HepG2 (cell line): Measurements from ENCODE around the gene AVPR1A. TPM values are rescaled to one million over a fixed set of nuclear protein-coding genes. Genes with fewer than 3 reads are reported as not detected.
"Not testable (repeated sequence)": the region's sequence is repeated elsewhere in the genome, so short reads cannot be mapped to it uniquely, and the experiment has no call there.

Experiments used
- ATAC-seq: fragments of 200-7000 bp; cut with Tn5 transposase; 3 replicates; pipeline ENCODE4 v1.9.1; 2020; ENCODE audit warnings: mild to moderate bottlenecking, moderate library complexity
- BruUV-seq: library from RNA; stranded (reverse); fragments of 400-500 nt; replicated peaks from 2 replicates; lab custom pipeline; 2021; lab: Mats Ljungman, UMichigan
- CTCF ChIA-PET: fragments of 300-600 bp; formaldehyde crosslinking; extraction: SDS; loops from one replicate; lab custom pipeline; 2021; ENCODE audit warnings: low total read pairs, inconsistent platforms, low intra/inter-chr PET ratio; lab: Yijun Ruan, JAX
- POLR2A ChIA-PET: fragments of 350-600 bp; sonication (Branson Sonifier 250); formaldehyde crosslinking; loops from one replicate; lab custom pipeline; 2020; ENCODE audit warnings: antibody characterized with exemption, inconsistent platforms; lab: Yijun Ruan, JAX
- DNase-seq: peaks from one replicate; pipeline ENCODE4 v3.0.0-alpha.2; 2015; ENCODE audit warnings: low spot score
- FAIRE-seq: peaks from 3 replicates; lab custom pipeline; 2011; peaks lifted over from hg19 to GRCh38; lab: Jason Lieb, UNC
- H2AFZ ChIP-seq: one replicate; pipeline ENCODE4 v1.6.1; 2011; ENCODE audit warnings: low read length, inconsistent platforms
- H3K27ac ChIP-seq: fragments of 300-600 bp; 3 replicates; pipeline ENCODE4 v1.8.0; 2011; ENCODE audit warnings: mixed run types, mild to moderate bottlenecking, mixed read lengths, low read length, inconsistent platforms; ENCODE audit not compliant: insufficient read depth; ENCODE audit errors: extremely low read length
- H3K27me3 ChIP-seq, 2 experiments: fragments of 200-600 bp in 1 of 2; 2 replicates in 1 of 2; 3 replicates in 1 of 2; pipeline versions ENCODE4 v1.6.0 to v1.8.0; 2011; ENCODE audit warnings: low read length in 2 of 2, mild to moderate bottlenecking in 2 of 2, moderate library complexity in 2 of 2, inconsistent platforms in 1 of 2; ENCODE audit not compliant: insufficient read depth in 2 of 2, control insufficient read depth in 1 of 2
- H3K36me3 ChIP-seq, 2 experiments: fragments of 200-600 bp in 1 of 2; replicated peaks in 1 of 2; 2 replicates in 1 of 2; 3 replicates in 1 of 2; pipeline versions ENCODE4 v1.5.1 to v1.8.0; 2011; ENCODE audit warnings: low read length in 2 of 2, inconsistent platforms in 1 of 2; ENCODE audit not compliant: insufficient read depth in 2 of 2, control insufficient read depth in 1 of 2
- H3K4me1 ChIP-seq: 2 replicates; pipeline ENCODE4 v1.5.1; 2012; ENCODE audit warnings: low read length, inconsistent platforms; ENCODE audit not compliant: insufficient read depth
- H3K4me2 ChIP-seq: 2 replicates; pipeline ENCODE4 v1.6.0; 2011; ENCODE audit warnings: low read depth, low read length, inconsistent platforms
- H3K4me3 ChIP-seq, 3 experiments: fragments of 200-600 bp in 1 of 3; sonication (generic), shearing (Covaris generic) in 1 of 3; replicated peaks in 1 of 3; 2 replicates each; pipeline ENCODE4 v1.5.1; 2011 to 2016; ENCODE audit warnings: low read length in 3 of 3, inconsistent platforms in 2 of 3, low read depth in 2 of 3, mild to moderate bottlenecking in 2 of 3, control low read depth in 1 of 3, mixed read lengths in 1 of 3; ENCODE audit not compliant: insufficient read depth in 1 of 3
- H3K79me2 ChIP-seq: one replicate; pipeline ENCODE4 v1.6.1; 2011; ENCODE audit warnings: low read length, inconsistent platforms; ENCODE audit not compliant: insufficient read depth
- H3K9ac ChIP-seq: 2 replicates; pipeline ENCODE4 v1.6.0; 2011; ENCODE audit warnings: mild to moderate bottlenecking, low read depth, low read length, inconsistent platforms; ENCODE audit not compliant: insufficient read depth
- H3K9me3 ChIP-seq: 2 replicates; pipeline ENCODE4 v1.5.1; 2012; ENCODE audit warnings: mild to moderate bottlenecking, low read length
- H4K20me1 ChIP-seq: 2 replicates; pipeline ENCODE4 v1.6.0; 2011; ENCODE audit warnings: inconsistent platforms, mild to moderate bottlenecking, low read length, moderate library complexity; ENCODE audit not compliant: insufficient read depth
- FOXK2 ChIP-seq: fragments of 450-650 bp; IDR thresholded peaks from 2 replicates; pipeline ENCODE4 v1.6.1; 2016
- FOXM1 ChIP-seq: sonication (generic); formaldehyde crosslinking; IDR thresholded peaks from 2 replicates; pipeline ENCODE4 v1.5.0; 2020; ENCODE audit warnings: missing genetic modification reagents
- POLR2G ChIP-seq: fragments of 200-400 bp; formaldehyde crosslinking; IDR thresholded peaks from 2 replicates; pipeline ENCODE4 v1.6.1; 2018; ENCODE audit warnings: mild to moderate bottlenecking, low read depth, low read length, moderate library complexity
- SMARCE1 ChIP-seq: fragments of 450-650 bp; IDR thresholded peaks from 2 replicates; pipeline ENCODE4 v1.6.1; 2017; ENCODE audit warnings: borderline replicate concordance
- ZNF235 ChIP-seq: sonication (generic); formaldehyde crosslinking; IDR thresholded peaks from 2 replicates; pipeline ENCODE4 v1.8.1; 2023; ENCODE audit warnings: mild to moderate bottlenecking, missing genetic modification reagents, borderline replicate concordance
- ZNF256 ChIP-seq: sonication (generic); formaldehyde crosslinking; conservative IDR thresholded peaks from 2 replicates; pipeline ENCODE4 v1.4.0; 2020; ENCODE audit warnings: missing genetic modification reagents
- ZNF263 ChIP-seq: sonication (generic); formaldehyde crosslinking; IDR thresholded peaks from 2 replicates; pipeline ENCODE4 v1.4.0; 2020; ENCODE audit warnings: missing genetic modification reagents
- ZNF446 ChIP-seq: sonication (generic); formaldehyde crosslinking; IDR thresholded peaks from 2 replicates; pipeline ENCODE4 v1.5.0; 2020; ENCODE audit warnings: mild to moderate bottlenecking, missing genetic modification reagents
- WGBS: methylation state at CpG from one replicate; pipeline ENCODE4 v1.1.6; 2017; ENCODE audit warnings: low lambda C conversion rate; 5-methylcytosine and 5-hydroxymethylcytosine counted together
- in situ Hi-C: cut with HindIII; loops from 2 replicates; pipeline ENCODE4 v1.10.0; 2017; ENCODE audit warnings: low pct_unique_long_range_greater_than_20kb; ENCODE audit not compliant: extremely low pct_ligation_motif_present
- intact Hi-C: fragments of 100-400 bp; cut with micrococcal nuclease; formaldehyde crosslinking; loops from one replicate; pipeline ENCODE4 v1.10.0; 2022; ENCODE audit not compliant: unreplicated experiment
- polyA plus RNA-seq, 8 experiments: library from polyadenylated mRNA; depleted of rRNA in 3 of 8; stranded (reverse) in 7 of 8; unstranded in 1 of 8; fragments of >200 nt; fragmentation: Illumina TruSeq in 4 of 8; extraction: Trizol in 4 of 8; gene quantifications; 2 replicates each; pipeline versions ENCODE4 v1.2.1 to v1.2.3, GENCODE V29; 2011 to 2016; ENCODE audit warnings: low read depth in 4 of 8, missing spikeins in 1 of 8, mixed read lengths in 1 of 8; ENCODE audit not compliant: insufficient read depth in 1 of 8
- total RNA-seq, 5 experiments: library from RNA; depleted of rRNA; stranded (reverse); fragments of >200 nt; fragmentation: Illumina TruSeq; extraction: Trizol; gene quantifications; 2 replicates each; pipeline ENCODE4 v1.2.3, GENCODE V29; 2016; ENCODE audit warnings: low read depth in 1 of 5

AVPR1A gene
- total and polyA plus RNA-seq, 2 of the 13 experiments (the other 11 are each of a cell fraction or from before 2014, with no cell fraction given), result not detected

DNA sequence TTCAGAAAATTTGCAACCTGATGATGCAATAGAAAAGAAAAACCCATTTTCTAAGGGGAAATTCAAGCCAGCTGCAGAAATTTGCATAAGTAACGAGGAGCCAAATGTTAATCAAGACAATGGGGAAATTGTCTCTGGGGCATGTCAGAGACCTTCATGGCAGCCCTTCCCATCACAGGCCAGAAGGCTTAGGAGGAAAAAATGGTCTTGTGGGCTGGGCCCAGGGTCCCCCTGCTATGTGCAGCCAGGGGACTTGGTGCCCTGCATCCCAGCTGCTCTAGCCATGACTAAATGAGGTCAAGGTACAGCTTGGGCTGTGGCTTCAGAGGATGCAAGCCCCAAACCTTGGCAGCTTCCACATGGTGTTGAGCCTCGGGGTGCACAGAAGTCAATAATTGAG lies 28.2 kb upstream of the AVPR1A start (continued):
- no peak for TF ChIP-seq POLR2G
- no peak for TF ChIP-seq ZNF256 (CRISPR knock-in tag)

DNA sequence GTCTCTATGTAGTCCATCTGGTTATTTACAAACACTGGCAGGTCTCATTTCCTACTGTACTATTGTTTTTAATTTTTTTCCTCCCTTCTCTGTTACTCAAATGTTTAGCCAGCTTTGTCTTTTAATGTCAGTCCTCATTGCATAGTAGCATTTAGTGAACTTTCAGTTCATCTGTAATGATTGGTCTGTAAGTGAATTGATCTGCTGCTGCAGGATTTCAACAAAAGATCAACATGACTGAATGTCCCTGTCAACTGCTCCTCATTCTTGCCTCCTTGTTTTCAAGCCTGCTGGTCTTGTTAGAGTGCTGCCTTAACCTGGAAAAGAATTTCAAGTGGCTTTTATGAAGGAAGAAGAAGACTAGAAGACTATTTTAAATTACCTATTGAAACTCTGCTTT lies 19.3 kb upstream of the AVPR1A start:
- H3K36me3 ChIP-seq, result no peaks in the 10 kb centered on the region
- intact Hi-C loops, result no loop called here
- FAIRE-seq, result no peak
- H3K9ac ChIP-seq, result no peak overlapping the region
- POLR2A ChIA-PET, result no interaction called here
- no peaks in the 10 kb centered on the region for H3K4me1 ChIP-seq
- H4K20me1 ChIP-seq, result no peaks in the 10 kb centered on the region
- H2AFZ ChIP-seq, result no peak overlapping the region
- H3K4me3 ChIP-seq, result no peak overlapping the region
- no peak for ATAC-seq
- H3K27me3 ChIP-seq, result no peaks in the 10 kb centered on the region; a peak in 1 of 5 replicates
- no peaks in the 10 kb centered on the region for H3K79me2 ChIP-seq
- BruUV-seq, result no TSS peak
- in situ Hi-C loops, result no loop called here
- H3K27ac ChIP-seq, result no peak overlapping the region
- H3K4me2 ChIP-seq, result no peak overlapping the region
- TF ChIP-seq FOXM1 (no peak), FOXK2 (no peak), SMARCE1 (no peak), ZNF446 (no peak), ZNF235 (CRISPR knock-in tag) (no peak)
- CTCF ChIA-PET, result no interaction called here
- peaks cover under 1% of the 10 kb centered on the region; the same call in 1 of the 2 replicates for H3K9me3 ChIP-seq
- no peak for DNase-seq

DNA sequence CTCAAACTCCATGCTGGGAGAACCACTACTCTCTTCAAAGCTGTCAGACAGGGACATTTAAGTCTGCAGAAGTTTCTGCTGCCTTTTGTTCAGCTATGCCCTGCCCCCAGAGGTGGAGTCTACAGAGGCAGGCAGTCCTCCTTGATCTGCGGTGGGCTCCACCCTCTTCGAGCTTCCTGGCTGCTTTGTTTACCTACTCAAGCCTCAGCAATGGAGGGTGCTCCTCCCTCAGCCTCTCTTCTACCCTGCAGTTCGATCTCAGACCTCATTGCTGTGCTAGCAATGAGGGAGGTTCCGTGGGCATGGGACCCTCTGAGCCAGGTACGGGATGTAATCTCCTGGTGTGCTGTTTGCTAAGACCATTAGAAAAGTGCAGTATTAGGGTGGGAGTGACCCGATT lies 16.7 kb upstream of the AVPR1A start:
- H2AFZ ChIP-seq, CTCF ChIA-PET, H3K4me1 ChIP-seq, H3K79me2 ChIP-seq, DNase-seq, H3K27ac ChIP-seq, H3K9me3 ChIP-seq, H3K4me3 ChIP-seq, H4K20me1 ChIP-seq, in situ Hi-C loops, BruUV-seq, FAIRE-seq, H3K27me3 ChIP-seq, H3K36me3 ChIP-seq, intact Hi-C loops, POLR2A ChIA-PET, H3K9ac ChIP-seq, ATAC-seq: not testable (repeated sequence)
- H3K4me2 ChIP-seq, result peak overlapping the region; percentile 19; the same call in 1 of the 2 replicates
- peak; percentile 46 for TF ChIP-seq ZNF263 (CRISPR knock-in tag)
- WGBS, result 8% methylated on average over 6 of the region's 6 CpGs
